PFSK-1 (cell line): Measurements from ENCODE around the gene FAAP24.

Experiments
- FOXP2 ChIP-seq: optimal IDR thresholded peaks from 2 replicates; pipeline ENCODE3; 2011; ENCODE audit warnings: borderline replicate concordance, control low read depth, inconsistent platforms; ENCODE audit not compliant: insufficient read depth; ENCODE audit errors: extremely low read length, extremely low read depth
- POLR2AphosphoS5 ChIP-seq: IDR thresholded peaks from 2 replicates; pipeline ENCODE4 v1.6.1; 2012; ENCODE audit warnings: low read depth, mild to moderate bottlenecking, control low read depth, low read length, moderate library complexity
- SIN3A ChIP-seq: IDR thresholded peaks from 2 replicates; pipeline ENCODE4 v1.6.1; 2012; ENCODE audit warnings: mild to moderate bottlenecking, low read length, moderate library complexity, borderline replicate concordance; ENCODE audit not compliant: insufficient read depth
- TAF1 ChIP-seq: IDR thresholded peaks from 2 replicates; pipeline ENCODE4 v1.6.1; 2012; ENCODE audit warnings: low read length, control low read depth, borderline replicate concordance; ENCODE audit not compliant: insufficient read depth
- TF ChIP-seq, protein P1 (sequence below), 2 experiments: IDR thresholded peaks; 2 replicates each; pipeline versions ENCODE4 v1.6.1 to v1.8.0; 2011 to 2012; ENCODE audit warnings: low read depth in 2 of 2, low read length in 2 of 2, control low read depth in 1 of 2, inconsistent platforms in 1 of 2, mild to moderate bottlenecking in 1 of 2, moderate library complexity in 1 of 2; ENCODE audit not compliant: insufficient read depth in 1 of 2

Gene FAAP24

DNA sequence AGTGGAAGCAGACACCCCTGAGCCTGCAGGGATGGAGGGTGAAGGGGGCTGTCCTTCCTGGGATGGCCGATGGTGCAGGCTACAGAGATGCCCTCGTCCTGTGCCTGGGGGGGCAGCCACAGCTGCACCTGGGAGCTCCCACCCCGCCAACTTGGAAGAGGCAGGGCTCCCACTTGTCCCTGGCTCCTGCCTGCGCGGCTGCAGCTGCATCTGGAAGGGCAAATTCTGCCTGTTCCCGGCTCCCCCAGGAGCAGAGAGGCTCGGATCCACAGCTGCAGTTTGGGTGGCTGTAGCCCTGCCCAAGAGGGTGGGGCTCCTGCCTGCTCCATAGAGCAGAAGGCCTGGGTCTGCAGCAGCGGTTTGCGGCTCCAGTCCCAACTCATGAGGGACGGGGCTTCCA is 2.5 kb upstream of the FAAP24 start:
- no peak for TF ChIP-seq FOXP2
- no peak for TF ChIP-seq SIN3A
- TF ChIP-seq POLR2AphosphoS5, result no peak
- TF ChIP-seq, protein P1, sequence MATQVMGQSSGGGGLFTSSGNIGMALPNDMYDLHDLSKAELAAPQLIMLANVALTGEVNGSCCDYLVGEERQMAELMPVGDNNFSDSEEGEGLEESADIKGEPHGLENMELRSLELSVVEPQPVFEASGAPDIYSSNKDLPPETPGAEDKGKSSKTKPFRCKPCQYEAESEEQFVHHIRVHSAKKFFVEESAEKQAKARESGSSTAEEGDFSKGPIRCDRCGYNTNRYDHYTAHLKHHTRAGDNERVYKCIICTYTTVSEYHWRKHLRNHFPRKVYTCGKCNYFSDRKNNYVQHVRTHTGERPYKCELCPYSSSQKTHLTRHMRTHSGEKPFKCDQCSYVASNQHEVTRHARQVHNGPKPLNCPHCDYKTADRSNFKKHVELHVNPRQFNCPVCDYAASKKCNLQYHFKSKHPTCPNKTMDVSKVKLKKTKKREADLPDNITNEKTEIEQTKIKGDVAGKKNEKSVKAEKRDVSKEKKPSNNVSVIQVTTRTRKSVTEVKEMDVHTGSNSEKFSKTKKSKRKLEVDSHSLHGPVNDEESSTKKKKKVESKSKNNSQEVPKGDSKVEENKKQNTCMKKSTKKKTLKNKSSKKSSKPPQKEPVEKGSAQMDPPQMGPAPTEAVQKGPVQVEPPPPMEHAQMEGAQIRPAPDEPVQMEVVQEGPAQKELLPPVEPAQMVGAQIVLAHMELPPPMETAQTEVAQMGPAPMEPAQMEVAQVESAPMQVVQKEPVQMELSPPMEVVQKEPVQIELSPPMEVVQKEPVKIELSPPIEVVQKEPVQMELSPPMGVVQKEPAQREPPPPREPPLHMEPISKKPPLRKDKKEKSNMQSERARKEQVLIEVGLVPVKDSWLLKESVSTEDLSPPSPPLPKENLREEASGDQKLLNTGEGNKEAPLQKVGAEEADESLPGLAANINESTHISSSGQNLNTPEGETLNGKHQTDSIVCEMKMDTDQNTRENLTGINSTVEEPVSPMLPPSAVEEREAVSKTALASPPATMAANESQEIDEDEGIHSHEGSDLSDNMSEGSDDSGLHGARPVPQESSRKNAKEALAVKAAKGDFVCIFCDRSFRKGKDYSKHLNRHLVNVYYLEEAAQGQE (IDR thresholded peaks at IDR 0.05; ENCODE audit: insufficient read depth in 1 of 2, low read depth in 2 of 2, low read length in 2 of 2), result no peak
- no peak for TF ChIP-seq TAF1

DNA sequence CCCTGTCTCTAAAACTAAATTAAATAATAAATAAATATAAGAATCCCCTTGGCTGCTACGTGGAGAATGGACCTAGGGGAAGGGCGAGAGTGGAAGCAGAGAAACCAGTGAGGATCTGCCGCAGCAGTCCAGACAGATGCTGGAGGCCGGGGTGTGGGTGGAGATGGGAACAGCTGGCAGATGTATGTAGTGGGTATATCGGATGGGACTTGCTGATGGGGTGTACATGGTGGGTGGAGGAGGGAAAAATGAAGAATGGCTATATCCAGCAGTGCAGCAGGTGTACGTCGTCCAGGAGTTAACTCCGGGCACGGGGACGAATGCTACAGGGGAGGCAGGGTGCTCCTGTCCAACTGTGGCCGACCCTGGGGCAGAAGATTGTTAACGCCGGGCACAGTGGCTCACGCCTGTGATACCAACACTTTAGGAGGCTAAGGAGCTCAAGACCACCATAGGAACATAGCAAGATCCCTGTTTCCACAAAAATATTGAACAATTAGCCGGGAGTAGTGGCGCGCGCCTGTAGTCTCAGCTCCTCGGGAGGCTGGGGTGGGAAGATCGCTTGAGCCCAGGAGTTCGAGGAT is 938 bp upstream of the FAAP24 start:
- TF ChIP-seq, protein P1 (IDR thresholded peaks at IDR 0.05; ENCODE audit: insufficient read depth in 1 of 2, low read depth in 2 of 2, low read length in 2 of 2), result no peak
- TF ChIP-seq POLR2AphosphoS5, result no peak
- TF ChIP-seq SIN3A, result no peak
- no peak for TF ChIP-seq FOXP2
- no peak for TF ChIP-seq TAF1

DNA sequence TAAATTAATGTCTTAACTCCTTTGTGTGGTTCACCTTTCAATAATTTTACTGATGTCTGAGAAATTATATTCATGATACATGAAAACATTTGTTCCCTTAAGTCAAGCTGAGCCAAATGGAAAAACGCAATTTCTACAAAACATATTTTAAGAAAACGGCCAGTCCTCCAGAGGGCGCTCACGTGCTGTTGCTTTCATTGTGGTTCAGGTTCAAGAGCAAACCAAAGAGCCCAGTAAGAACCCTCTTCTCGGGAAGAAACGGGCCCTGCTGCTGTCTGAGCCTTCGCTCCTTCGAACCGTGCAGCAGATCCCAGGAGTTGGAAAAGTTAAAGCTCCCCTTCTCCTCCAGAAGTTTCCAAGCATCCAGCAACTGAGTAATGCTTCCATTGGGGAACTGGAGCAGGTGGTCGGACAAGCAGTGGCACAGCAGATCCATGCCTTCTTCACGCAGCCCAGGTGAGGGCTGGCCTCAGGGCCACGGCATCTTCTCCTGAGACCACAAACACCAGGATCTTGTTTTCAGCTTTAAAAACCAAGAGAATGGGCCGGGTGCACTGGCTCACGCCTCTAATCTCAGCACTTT is 4.3 kb downstream of the FAAP24 start:
- TF ChIP-seq TAF1 (no peak), FOXP2 (no peak), SIN3A (no peak), POLR2AphosphoS5 (no peak)
- TF ChIP-seq, protein P1 (IDR thresholded peaks at IDR 0.05; ENCODE audit: insufficient read depth in 1 of 2, low read depth in 2 of 2, low read length in 2 of 2), result no peak

DNA sequence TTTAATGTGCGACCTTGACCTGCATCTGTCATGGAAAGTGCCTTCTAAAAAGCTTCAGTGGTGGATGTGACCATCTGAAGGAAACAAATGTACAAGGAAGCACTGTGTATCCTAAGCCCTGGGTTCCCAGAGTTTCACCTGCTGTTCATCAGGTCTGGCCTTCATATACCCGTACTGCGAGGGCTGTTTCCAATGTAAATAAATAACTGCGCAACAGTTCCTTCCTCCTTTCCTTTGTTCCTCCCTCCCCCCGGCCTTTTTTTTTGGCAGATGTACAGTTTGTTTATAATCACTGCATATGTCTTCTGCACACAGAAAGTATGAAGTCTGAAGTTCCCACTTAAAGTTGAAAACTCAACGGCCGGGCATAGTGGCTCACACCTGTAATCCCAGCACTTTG is 5.2 kb downstream of the FAAP24 start:
- TF ChIP-seq, protein P1 (IDR thresholded peaks at IDR 0.05; ENCODE audit: insufficient read depth in 1 of 2, low read depth in 2 of 2, low read length in 2 of 2), result no peak
- TF ChIP-seq SIN3A, result no peak
- no peak for TF ChIP-seq FOXP2
- no peak for TF ChIP-seq POLR2AphosphoS5
- TF ChIP-seq TAF1, result no peak
